GM19035 (cell line): ENCODE results near the gene ANKRD44.

ENCODE experiments used
- ATAC-seq: cut with Tn5 transposase; IDR thresholded peaks from one replicate; pipeline ENCODE4 v1.9.1; 2021; ENCODE audit not compliant: unreplicated experiment

The ANKRD44 gene

DNA sequence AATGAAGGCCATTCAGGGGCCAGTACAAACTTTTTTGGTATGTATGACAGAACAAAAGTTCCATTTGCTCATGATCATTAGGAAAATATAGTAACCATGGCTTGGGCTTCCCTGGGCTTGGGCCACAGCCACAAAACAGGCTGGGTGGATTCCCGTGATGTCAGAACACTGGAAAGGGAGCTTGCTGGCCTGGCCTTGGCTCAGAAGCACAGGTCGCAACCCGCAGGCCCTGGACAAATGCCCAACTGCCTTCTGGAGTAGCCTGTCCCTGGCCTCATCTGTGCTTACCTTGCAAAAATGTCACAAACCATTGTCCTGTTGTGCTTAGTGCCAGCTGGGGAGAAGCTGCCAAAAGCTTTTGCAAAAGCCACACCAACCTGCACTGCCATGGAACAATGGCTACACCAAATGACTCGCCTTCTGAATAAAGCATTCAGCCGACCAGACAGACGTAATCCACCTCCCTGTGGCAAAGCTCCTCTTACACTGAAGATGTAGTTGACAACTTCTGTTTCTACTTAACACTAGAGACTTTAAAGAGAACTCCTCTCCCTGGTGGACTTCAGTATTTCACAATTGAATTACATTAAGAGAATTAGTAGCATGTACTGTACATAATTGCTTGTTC is 125.5 kb downstream of the ANKRD44 start:
- ATAC-seq = no peak

DNA sequence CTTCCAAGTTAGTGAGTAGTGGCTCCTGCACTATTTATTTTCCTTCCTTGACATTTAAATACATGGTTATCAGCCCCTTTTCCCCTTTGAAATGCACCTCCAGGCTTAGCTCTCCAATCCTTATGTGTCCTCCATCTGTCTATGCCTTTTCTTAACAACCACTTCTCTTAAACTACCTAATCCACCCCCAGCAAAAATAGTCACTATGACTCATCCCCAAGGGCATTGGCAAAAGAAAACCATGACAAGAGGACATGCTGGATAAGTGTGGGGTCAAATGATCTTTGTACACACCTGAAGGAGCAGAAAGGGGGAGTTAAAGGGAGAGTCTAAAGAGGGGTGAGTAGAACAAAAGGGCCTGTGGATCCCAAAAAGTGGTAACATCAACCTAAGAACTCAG is 127.2 kb downstream of the ANKRD44 start:
- ATAC-seq = no peak

- no peak for ATAC-seq
Measured at GRCh38 chr2:197182668-197183067, 127.9 kb downstream of the ANKRD44 start.

GRCh38 chr2:197181491-197181890 is 129.1 kb downstream of the ANKRD44 start:
- ATAC-seq = no peak

- ATAC-seq = no peak
Measured at GRCh38 chr2:197179744-197180498, 130.7 kb downstream of the ANKRD44 start.

GRCh38 chr2:197176522-197176921 is 134.1 kb downstream of the ANKRD44 start:
- ATAC-seq = no peak

- no peak for ATAC-seq
Measured at GRCh38 chr2:197174539-197175094, 136.0 kb downstream of the ANKRD44 start.

GRCh38 chr2:197171582-197171981 is 139.0 kb downstream of the ANKRD44 start:
- ATAC-seq = no peak

GRCh38 chr2:197170208-197170607 is 140.4 kb downstream of the ANKRD44 start:
- no peak for ATAC-seq

GRCh38 chr2:197168705-197169104 is 141.9 kb downstream of the ANKRD44 start:
- peak; percentile 80 for ATAC-seq

DNA sequence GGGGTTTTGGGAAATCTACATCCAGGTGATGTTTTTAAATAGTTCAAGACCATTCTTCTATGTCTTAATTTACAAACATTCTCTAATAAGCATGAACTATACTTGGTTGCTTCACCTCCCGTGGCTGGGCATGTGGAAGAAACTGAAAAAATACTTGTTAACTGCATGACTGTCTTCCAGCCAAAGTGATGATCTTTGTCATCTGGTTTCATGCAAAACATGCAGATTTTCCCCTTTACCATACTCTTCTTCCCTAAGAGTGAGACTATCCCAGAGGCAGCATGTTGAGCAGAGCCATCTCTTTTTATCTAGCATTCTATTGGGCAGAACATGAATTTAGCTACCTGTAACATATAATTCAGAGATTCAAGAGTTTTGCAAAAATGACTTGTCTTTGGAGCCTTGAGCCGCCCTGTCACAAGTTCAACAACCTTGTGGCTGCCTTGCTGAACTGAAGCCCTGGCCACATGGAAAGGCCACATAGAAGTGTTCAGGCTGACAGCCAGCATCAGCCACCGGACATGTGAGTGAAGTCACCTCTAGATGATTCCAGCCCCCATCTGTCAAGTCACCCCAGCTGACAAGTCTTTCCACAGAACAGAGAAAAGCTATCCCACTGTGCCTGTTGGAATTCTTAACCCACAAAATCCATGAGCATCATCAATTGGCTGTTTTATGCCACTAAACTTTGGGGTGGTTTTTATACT is 142.8 kb downstream of the ANKRD44 start:
- no peak for ATAC-seq

GRCh38 chr2:197165020-197165419 is 145.6 kb downstream of the ANKRD44 start:
- no peak for ATAC-seq

DNA sequence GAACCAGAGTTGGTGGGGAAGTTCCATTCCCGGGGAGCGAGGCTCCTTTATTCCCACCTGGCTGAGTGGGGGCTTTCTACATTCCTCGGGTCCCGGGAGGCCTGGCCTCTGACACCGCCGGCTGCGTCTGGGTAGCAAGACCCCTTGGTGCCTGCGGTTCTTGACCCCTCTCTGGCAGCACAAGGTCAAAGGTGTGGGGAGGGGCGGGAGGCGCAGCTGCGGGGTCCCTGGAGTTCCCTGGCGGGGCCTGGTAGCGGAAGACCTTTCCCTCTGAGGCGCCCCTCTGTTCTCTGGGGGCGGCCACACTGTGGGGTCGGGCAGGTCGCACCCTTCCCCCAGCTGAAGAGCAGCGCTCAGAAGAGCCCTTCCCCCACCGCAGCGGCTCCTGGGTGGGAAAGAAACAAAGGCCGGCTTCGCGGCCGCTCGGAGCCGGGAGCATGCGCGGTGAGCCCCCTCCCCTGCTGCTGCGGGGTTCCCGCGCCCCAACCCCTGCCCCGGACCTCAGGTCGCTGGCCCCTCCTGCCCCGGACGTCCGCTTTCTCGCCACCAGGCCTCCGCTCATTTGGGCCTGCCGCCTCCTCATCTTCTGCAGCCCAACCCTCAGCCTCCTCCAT is 146.3 kb downstream of the ANKRD44 start:
- ATAC-seq = no peak

DNA sequence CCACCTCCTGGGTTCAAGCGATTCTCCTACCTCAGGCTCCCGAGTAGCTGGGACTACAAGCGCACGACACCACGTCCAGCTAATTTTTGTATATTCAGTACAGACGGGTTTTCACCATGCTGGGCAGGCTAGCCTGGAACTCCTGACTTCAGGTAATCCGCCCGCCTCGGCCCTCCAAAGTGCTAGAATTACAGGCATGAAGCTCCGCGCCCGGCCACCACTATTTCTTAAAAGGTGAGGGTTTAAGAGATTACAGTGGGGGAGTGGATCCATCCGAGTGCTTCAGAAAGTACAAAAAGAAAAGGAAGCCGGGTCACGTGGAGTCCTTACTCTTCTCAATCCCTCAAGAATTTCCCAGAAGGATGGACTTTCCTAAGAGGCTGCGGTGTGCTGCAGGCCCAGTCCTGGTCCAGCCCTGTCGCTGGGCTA is 146.9 kb downstream of the ANKRD44 start:
- no peak for ATAC-seq

GRCh38 chr2:197161774-197162173 is 148.8 kb downstream of the ANKRD44 start:
- ATAC-seq = no peak

DNA sequence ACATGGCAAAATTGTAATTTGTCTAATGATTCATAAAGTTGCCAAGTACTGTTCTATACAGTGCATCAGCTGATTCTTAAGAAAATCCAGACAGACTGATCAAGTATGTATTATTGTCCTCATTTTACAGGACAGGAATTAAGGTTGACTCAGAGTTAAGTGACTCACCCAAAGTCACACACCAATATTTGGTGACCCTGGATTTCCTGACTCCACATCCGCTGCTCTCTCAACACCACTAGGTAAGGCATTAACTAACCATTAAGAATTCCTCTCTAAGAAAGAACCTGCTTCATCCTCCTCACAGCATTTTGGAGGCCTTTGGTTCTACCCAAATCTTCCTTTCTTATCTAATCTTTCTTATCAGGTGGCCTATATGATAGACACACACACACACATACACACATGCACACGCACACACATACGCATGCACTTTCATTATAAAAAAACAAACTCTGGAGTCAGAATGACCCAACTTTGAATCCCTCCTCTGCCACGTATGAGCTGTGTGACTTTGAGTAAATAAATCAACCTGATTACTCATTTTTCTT is 150.8 kb downstream of the ANKRD44 start:
- no peak for ATAC-seq

DNA sequence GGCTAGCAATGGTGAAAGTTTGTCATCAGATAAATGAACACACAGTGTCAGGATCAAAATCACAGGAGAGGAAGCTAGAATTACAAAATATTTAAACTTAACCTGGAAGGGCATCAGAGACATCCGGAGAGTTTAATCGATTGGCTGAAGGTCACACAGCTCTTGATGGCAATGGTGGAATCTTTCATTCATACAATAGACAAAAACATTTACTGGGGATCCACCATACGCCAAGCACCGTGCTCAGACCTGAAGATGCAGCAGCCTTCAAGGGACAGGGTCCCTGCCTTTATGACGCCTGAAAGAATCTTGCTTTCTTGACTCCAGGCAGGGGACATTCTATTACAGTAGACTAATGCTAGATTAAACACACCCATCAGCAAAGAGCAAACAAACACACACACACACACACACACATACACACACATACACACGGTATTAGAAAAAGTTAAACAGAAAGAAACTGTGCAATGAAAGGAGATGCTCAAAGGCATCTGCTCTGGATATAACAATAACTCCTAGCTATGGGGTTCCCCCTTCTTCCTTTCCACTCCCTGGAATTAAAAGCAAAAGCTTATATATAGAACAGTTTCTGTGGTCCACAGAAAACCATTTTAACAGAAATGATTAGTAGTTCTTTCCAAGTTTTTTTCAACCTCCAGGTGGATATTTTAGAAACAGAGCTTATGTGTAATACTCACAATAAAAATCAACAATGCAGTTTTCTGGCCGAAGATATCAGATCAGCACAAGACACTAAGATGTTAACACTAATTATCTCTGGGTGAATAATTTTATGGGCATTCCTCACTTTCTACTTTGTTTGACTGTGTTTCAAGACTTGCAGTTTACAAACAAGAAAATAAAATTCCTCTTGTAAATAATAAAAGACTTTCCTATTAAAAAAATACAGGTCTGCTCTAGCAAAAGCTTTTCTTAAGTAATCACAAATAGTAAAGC is 151.7 kb downstream of the ANKRD44 start:
- no peak for ATAC-seq

- no peak for ATAC-seq
Measured at GRCh38 chr2:197157879-197158537, 152.6 kb downstream of the ANKRD44 start.

DNA sequence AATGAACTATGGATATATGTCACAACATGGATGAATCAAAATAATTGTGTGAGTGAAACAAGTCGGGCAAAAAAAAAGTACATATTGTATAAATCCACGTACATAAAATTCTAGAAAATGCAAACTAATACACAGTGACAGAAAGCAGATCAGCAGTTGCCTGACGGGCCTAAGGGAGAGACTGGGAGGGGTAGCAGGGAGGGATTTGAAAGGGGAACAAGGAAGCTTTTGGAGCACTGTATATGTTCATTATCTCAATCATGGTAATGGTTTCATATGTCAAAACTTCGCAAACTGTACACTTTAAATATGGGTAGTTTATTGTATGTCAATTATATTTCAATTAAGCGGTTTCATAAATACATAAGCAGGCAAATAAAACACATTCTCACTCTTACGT is 153.8 kb downstream of the ANKRD44 start:
- no peak for ATAC-seq
